GM10266 (cell line): Measurements from ENCODE around the gene IQCK.

Experiments
- DNase-seq: peaks from one replicate; pipeline ENCODE4 v3.0.0; 2012; ENCODE audit errors: extremely low spot score
- TF ChIP-seq, protein P1 (sequence below): IDR thresholded peaks from 2 replicates; pipeline ENCODE4 v1.5.1; 2012; ENCODE audit warnings: mild to moderate bottlenecking, low read depth; ENCODE audit not compliant: control insufficient read depth, insufficient read depth; ENCODE audit errors: missing control alignments

Gene IQCK

DNA sequence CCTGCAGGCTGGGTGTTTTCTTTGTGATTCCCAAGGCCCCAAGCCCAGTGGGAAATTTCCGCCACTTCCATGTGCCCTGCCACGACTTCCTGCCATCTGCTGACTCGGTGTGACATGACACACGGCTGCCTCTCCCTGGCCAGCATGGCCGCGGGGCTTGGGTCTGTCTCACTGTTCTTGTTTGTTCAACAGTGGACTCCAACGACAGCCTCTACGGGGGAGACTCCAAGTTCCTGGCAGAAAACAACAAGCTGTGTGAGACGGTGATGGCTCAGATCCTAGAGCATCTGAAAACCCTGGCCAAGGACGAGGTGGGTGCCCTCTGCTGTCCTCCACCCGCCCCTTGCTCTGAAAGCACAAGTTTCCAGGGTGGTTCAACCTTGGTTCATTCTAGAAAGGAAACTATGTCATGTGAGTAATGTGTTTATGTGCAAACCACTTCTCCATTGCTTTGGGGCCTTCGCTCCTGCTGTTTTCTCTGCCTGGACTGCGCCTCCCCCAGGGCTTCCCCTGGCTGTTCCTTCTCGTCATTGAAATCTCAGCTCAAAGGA is 26.8 kb upstream of the IQCK start:
- no peak for DNase-seq
- TF ChIP-seq, protein P1, sequence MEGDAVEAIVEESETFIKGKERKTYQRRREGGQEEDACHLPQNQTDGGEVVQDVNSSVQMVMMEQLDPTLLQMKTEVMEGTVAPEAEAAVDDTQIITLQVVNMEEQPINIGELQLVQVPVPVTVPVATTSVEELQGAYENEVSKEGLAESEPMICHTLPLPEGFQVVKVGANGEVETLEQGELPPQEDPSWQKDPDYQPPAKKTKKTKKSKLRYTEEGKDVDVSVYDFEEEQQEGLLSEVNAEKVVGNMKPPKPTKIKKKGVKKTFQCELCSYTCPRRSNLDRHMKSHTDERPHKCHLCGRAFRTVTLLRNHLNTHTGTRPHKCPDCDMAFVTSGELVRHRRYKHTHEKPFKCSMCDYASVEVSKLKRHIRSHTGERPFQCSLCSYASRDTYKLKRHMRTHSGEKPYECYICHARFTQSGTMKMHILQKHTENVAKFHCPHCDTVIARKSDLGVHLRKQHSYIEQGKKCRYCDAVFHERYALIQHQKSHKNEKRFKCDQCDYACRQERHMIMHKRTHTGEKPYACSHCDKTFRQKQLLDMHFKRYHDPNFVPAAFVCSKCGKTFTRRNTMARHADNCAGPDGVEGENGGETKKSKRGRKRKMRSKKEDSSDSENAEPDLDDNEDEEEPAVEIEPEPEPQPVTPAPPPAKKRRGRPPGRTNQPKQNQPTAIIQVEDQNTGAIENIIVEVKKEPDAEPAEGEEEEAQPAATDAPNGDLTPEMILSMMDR: no peak

- TF ChIP-seq, protein P1: no peak
- no peak for DNase-seq
Observed at GRCh38 chr16:19694989-19695388, 23.1 kb upstream of the IQCK start.

DNA sequence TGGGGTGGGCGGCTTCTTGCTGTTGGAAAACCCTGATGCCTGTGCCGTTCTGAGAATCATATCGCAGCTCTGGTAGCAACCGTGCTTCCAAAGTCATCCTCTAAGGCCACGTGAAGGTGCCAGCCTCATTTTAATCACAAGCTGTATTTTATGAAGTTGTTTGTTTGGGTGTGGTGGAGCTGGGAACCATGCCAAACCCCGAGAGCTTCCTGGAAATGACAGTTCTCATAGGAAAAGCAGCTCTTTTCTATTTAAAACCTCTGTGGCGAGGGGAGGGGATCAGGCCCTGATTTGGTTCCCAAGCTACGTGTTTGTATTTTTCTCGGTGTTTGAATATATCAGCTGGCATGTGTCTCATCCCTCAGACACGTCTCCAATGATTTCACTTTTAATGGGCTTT is 21.7 kb upstream of the IQCK start:
- TF ChIP-seq, protein P1: no peak

GRCh38 chr16:19696961-19697360 is 21.1 kb upstream of the IQCK start:
- TF ChIP-seq, protein P1: no peak
- DNase-seq: no peak

More for the DNA sequence above, 21.7 kb upstream of the IQCK start:
- DNase-seq: no peak

- TF ChIP-seq, protein P1: no peak
- no peak for DNase-seq
Observed at GRCh38 chr16:19697756-19698318, 20.2 kb upstream of the IQCK start.

- no peak for DNase-seq
- TF ChIP-seq, protein P1: no peak
Observed at GRCh38 chr16:19698480-19699465, 19.3 kb upstream of the IQCK start.

DNA sequence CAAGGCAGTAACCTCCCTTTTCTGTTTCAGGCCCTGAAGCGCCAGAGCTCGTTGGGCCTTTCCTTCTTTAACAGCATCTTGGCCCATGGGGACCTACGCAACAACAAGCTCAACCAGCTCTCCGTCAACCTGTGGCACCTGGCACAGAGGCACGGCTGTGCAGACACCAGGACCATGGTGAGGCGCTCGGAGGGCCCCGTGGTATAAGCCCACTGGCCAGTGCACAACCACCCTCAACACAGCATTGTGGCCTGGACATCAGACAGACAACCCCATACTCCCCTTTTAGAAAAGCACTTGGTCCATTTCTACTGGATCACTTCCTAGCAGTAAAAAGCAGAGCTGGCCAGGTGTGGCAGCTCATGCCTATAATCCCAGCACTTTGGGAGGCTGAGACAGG is 18.6 kb upstream of the IQCK start:
- TF ChIP-seq, protein P1: no peak
- DNase-seq: no peak
